Tibial nerve (tissue), 4 donors: ENCODE measurements around the gene KANTR. TPM values are rescaled to one million over a fixed set of nuclear protein-coding genes. Genes with fewer than 3 reads are reported as not detected.
A peak's percentile ranks its signal among the peaks of the same experiment; 100 is the strongest.

Experiments used
- DNase-seq, 2 donors: peaks; one replicate each; pipeline ENCODE4 v3.0.0-alpha.2; 2019; ENCODE audit warnings: low spot score in 2 of 2
- H3K27ac ChIP-seq, 4 donors: fragments of 200-600 bp; sonication (generic) in 3 of 4; one replicate each; pipeline ENCODE4 v1.5.1; 2017 to 2019; ENCODE audit warnings: mild to moderate bottlenecking in 1 of 4
- H3K27me3 ChIP-seq, 2 donors: fragments of 200-600 bp; sonication (generic) in 1 of 2; one replicate each; pipeline versions ENCODE4 v1.5.1 to v1.6.0; 2017 to 2019
- H3K36me3 ChIP-seq, 3 donors: fragments of 200-600 bp; sonication (generic); one replicate each; pipeline ENCODE4 v1.5.1; 2018 to 2019
- H3K4me1 ChIP-seq, 4 donors: fragments of 200-600 bp; sonication (generic) in 3 of 4; one replicate each; pipeline ENCODE4 v1.5.1; 2017 to 2019
- H3K4me3 ChIP-seq, 4 donors: fragments of 200-600 bp; sonication (generic) in 3 of 4; one replicate each; pipeline ENCODE4 v1.5.1; 2017 to 2019; ENCODE audit warnings: mild to moderate bottlenecking in 1 of 4, moderate library complexity in 1 of 4
- H3K9me3 ChIP-seq, 4 donors: fragments of 200-600 bp; sonication (generic) in 3 of 4; one replicate each; pipeline ENCODE4 v1.5.1; 2017 to 2019
- EP300 ChIP-seq, 2 donors: sonication (generic); formaldehyde crosslinking; IDR thresholded peaks; one replicate each; pipeline ENCODE4 v1.6.1; 2017; ENCODE audit warnings: antibody characterized with exemption in 2 of 2, mild to moderate bottlenecking in 1 of 2
- POLR2A ChIP-seq, 2 donors: fragments of 450-650 bp; IDR thresholded peaks; one replicate each; pipeline ENCODE4 v1.6.1; 2017; ENCODE audit warnings: antibody characterized with exemption in 2 of 2, mild to moderate bottlenecking in 2 of 2, moderate library complexity in 2 of 2
- WGBS, 2 donors: methylation state at CpG; one replicate each; pipeline ENCODE4 v1.1.5; 2018; 5-methylcytosine and 5-hydroxymethylcytosine counted together
- total RNA-seq, 4 donors: library from RNA; depleted of rRNA; stranded (reverse); fragments of >200 nt; gene quantifications; one replicate each; pipeline ENCODE4 v1.1.0, GENCODE V29; 2016
- TF ChIP-seq, protein P1 (sequence below), 5 experiments: fragments of 200-600 bp in 3 of 5; fragments of 450-650 bp in 2 of 5; sonication (generic) in 3 of 5; IDR thresholded peaks; one replicate each; pipeline ENCODE4 v1.5.1; 2016 to 2019; ENCODE audit warnings: antibody characterized with exemption in 5 of 5, mild to moderate bottlenecking in 3 of 5, moderate library complexity in 2 of 5

KANTR gene
- total RNA-seq, 4 donors from 2014 or later: 26.4 to 37.6 (median 32.2) TPM

DNA sequence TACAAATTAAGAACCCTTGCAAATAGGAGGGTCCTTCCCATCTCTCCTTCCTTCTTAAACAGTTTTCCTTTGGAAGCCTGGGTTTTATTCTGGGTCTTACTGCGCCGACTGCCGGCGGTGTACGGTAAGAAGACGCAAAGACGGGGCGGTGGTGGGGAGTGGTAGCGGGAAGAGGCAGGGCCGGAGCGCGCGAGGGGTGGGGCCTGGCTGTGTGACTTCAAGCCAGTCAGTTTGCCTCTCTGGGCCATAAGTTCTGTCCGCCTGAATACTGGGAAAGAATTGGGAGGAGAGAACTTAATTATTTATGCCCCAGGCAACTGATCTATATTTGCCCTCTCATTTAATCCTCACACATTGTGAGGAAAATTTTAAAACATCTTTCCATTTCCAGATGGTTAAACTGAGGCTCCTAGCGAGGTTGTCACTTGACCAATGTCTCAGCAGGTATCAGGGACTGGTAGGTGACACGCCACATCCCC, 726 bp upstream of the KANTR start:
- TF ChIP-seq EP300 (IDR thresholded peaks at IDR 0.05): no peak
- TF ChIP-seq, protein P1, sequence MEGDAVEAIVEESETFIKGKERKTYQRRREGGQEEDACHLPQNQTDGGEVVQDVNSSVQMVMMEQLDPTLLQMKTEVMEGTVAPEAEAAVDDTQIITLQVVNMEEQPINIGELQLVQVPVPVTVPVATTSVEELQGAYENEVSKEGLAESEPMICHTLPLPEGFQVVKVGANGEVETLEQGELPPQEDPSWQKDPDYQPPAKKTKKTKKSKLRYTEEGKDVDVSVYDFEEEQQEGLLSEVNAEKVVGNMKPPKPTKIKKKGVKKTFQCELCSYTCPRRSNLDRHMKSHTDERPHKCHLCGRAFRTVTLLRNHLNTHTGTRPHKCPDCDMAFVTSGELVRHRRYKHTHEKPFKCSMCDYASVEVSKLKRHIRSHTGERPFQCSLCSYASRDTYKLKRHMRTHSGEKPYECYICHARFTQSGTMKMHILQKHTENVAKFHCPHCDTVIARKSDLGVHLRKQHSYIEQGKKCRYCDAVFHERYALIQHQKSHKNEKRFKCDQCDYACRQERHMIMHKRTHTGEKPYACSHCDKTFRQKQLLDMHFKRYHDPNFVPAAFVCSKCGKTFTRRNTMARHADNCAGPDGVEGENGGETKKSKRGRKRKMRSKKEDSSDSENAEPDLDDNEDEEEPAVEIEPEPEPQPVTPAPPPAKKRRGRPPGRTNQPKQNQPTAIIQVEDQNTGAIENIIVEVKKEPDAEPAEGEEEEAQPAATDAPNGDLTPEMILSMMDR (IDR thresholded peaks at IDR 0.05): peak; percentile 36 to 70 (median 46)
- no peak for TF ChIP-seq POLR2A (IDR thresholded peaks at IDR 0.05)
- peak overlapping the region; percentile 31 to 68 (median 48) for H3K4me3 ChIP-seq
- DNase-seq: peak; percentile 64 to 77
- H3K4me1 ChIP-seq: peaks cover 0 to 19% (median 2%) of the 10 kb centered on the region in 4 donors
- H3K27me3 ChIP-seq: peaks cover 0 to 7% of the 10 kb centered on the region in 2 donors
- no peaks in the 10 kb centered on the region for H3K36me3 ChIP-seq
- peak overlapping the region; percentile 71 to 92 (median 86) for H3K27ac ChIP-seq
- H3K9me3 ChIP-seq: no peaks in the 10 kb centered on the region
- WGBS, 2 donors: 1 to 46% methylated on average over 15 to 16 of the region's 16 CpGs

DNA sequence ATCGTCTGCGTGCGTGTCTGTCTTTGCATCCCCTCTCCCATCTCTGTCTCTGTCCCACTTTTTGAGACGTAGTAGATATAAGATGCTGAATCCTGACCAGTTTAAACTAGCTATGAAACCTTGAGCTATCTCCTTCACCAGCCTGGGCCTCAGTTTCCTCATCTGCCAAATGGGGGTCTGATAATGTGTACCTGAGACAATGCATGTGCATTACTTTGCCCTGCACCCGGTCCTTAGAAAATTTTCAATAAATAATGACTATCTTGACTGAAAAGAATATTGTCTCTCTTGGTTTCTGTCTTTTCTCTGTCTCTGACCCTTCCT, 602 bp downstream of the KANTR start:
- H3K4me3 ChIP-seq: peak overlapping the region; percentile 35 to 68 (median 58)
- 4 to 39% methylated on average over 2 to 5 of the region's 5 CpGs for WGBS, 2 donors
- peak overlapping the region; percentile 49 to 92 (median 84) for H3K27ac ChIP-seq
- peaks cover 0 to 11% (median 2%) of the 10 kb centered on the region in 4 donors for H3K4me1 ChIP-seq
- peaks cover 0 to 10% of the 10 kb centered on the region in 2 donors for H3K27me3 ChIP-seq
- DNase-seq: no peak
- H3K9me3 ChIP-seq: no peaks in the 10 kb centered on the region
- TF ChIP-seq, protein P1 (IDR thresholded peaks at IDR 0.05): no peak
- TF ChIP-seq POLR2A (IDR thresholded peaks at IDR 0.05): no peak
- TF ChIP-seq EP300 (IDR thresholded peaks at IDR 0.05): no peak
- H3K36me3 ChIP-seq: peaks cover 0 to 11% (median 0%) of the 10 kb centered on the region in 3 donors

DNA sequence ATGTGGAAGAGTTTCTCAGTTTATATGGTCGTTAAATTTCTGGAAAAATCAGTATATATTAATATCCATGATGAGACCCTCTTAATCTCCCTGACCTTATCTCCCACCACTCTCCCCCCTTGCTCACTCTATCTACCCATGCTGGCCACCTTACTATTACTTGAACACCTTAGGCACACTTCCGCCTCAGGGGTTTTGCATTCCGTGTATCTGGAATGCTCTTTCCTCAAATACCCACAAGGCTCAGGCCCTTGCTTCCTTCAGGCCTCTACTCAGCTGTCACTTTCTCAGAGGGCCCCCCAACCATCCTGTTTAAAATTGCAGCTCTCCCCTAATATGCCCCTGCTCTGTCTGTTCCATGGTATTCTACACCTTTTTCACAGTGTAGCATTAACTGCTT, 1.9 kb downstream of the KANTR start:
- peaks cover 0 to 10% of the 10 kb centered on the region in 2 donors for H3K27me3 ChIP-seq
- WGBS, 2 donors: 78 to 90% methylated on average over 3 of the region's 3 CpGs
- H3K9me3 ChIP-seq: no peaks in the 10 kb centered on the region
- peaks cover 0 to 11% (median 2%) of the 10 kb centered on the region in 4 donors for H3K4me1 ChIP-seq
- peaks cover 0 to 17% (median 0%) of the 10 kb centered on the region in 3 donors for H3K36me3 ChIP-seq
- DNase-seq: no peak
- TF ChIP-seq, protein P1 (IDR thresholded peaks at IDR 0.05): no peak
- TF ChIP-seq POLR2A (IDR thresholded peaks at IDR 0.05) (no peak), EP300 (IDR thresholded peaks at IDR 0.05) (no peak)
- no peak overlapping the region for H3K27ac ChIP-seq
- H3K4me3 ChIP-seq: no peak overlapping the region

DNA sequence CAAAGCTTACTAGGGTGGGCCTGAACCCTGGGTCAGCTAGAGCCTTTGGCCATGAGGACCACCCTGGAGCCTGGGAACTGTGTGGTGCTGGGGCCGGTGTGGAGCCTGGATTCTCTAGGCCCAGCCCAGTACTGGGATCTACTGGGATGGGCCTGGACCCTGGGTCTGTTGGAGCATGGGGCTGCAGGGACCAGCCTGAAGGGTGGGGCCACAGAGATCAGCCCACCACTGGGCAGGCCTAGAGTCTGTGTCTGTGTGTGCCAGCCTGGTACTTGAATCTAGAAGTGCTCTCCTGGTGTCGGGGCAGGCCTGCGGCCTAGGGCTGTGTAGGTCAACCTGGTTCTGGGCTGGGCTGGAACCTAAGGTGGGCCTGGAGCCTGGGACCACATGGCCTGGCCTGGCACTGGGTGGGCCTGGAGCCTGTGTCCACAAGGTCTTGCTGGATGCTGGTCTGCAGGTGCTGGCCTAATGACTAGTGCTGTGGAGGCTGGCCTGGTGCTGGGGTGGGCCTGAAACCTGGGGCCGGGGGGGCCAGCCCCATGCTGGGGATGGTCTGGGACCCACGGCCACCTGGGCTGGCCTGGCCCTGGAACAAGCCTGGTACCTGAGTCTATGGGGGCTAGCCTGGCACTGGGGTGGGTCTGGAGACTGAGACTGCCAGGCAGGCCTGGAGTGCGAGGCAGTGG, 21.1 kb downstream of the KANTR start:
- no peak for DNase-seq
- no peaks in the 10 kb centered on the region for H3K36me3 ChIP-seq
- no peaks in the 10 kb centered on the region for H3K9me3 ChIP-seq
- no peaks in the 10 kb centered on the region for H3K4me1 ChIP-seq
- TF ChIP-seq, protein P1 (IDR thresholded peaks at IDR 0.05): no peak
- TF ChIP-seq EP300 (IDR thresholded peaks at IDR 0.05): no peak
- TF ChIP-seq POLR2A (IDR thresholded peaks at IDR 0.05): no peak
- no peak overlapping the region for H3K27ac ChIP-seq
- H3K4me3 ChIP-seq: no peak overlapping the region
- no peaks in the 10 kb centered on the region for H3K27me3 ChIP-seq
- WGBS, 2 donors: 95 to 100% methylated on average over 1 to 5 of the region's 6 CpGs

DNA sequence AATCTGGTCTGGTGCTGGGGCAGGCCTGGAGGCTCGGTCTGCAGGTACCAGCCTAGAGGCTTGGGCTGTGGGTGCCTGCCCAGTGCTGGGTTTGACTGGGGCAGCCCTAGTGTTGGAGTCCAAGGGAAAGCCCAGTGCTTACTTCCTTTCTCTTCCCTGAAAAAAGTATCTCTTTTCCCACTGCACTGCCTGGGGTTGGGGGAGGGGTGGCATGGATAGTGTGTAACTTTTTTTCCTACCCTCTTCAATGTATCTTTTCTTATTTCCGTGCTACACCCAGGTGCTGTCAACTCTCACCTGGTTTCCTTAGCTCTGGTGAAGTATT, 21.6 kb downstream of the KANTR start:
- WGBS, 2 donors: 79 to 89% methylated on average over 2 of the region's 2 CpGs
- peak overlapping the region in 3 of 4 donors; percentile 7 to 50 (median 49) for H3K27ac ChIP-seq
- DNase-seq: no peak

More for the DNA sequence above, 21.6 kb downstream of the KANTR start:
- Histone ChIP-seq H3K27me3 (no peaks in the 10 kb centered on the region), H3K4me3 (no peak overlapping the region), H3K36me3 (no peaks in the 10 kb centered on the region), H3K4me1 (no peaks in the 10 kb centered on the region), H3K9me3 (no peaks in the 10 kb centered on the region)
- TF ChIP-seq EP300 (IDR thresholded peaks at IDR 0.05): no peak
- no peak for TF ChIP-seq POLR2A (IDR thresholded peaks at IDR 0.05)
- TF ChIP-seq, protein P1 (IDR thresholded peaks at IDR 0.05): no peak
